HEK293 (cell line): ENCODE data around the gene PNPLA5.

Source experiments
- KLF10 ChIP-seq: fragments of 450-650 bp; IDR thresholded peaks from 2 replicates; pipeline ENCODE4 v1.5.1; 2018; ENCODE audit warnings: missing biosample characterization, mild to moderate bottlenecking, missing genetic modification characterization
- MYNN ChIP-seq: fragments of 450-650 bp; formaldehyde crosslinking; IDR thresholded peaks from 2 replicates; pipeline ENCODE4 v1.5.1; 2016; ENCODE audit warnings: missing biosample characterization, missing genetic modification characterization, borderline replicate concordance
- ZNF10 ChIP-seq: fragments of 450-650 bp; formaldehyde crosslinking; IDR thresholded peaks from 2 replicates; pipeline ENCODE4 v1.5.1; 2017; ENCODE audit warnings: missing biosample characterization, missing genetic modification characterization
- ZNF175 ChIP-seq: fragments of 450-650 bp; formaldehyde crosslinking; IDR thresholded peaks from 2 replicates; pipeline ENCODE4 v1.5.1; 2016; ENCODE audit warnings: missing biosample characterization, missing genetic modification characterization
- ZNF274 ChIP-seq, 2 experiments: fragments of 200-500 bp in 1 of 2; fragments of 450-650 bp in 1 of 2; sonication (Bioruptor generic) in 1 of 2; formaldehyde crosslinking in 1 of 2; IDR thresholded peaks; 2 replicates each; pipeline versions ENCODE4 v1.5.1 to v1.6.1; 2014 to 2016; ENCODE audit warnings: borderline replicate concordance in 1 of 2, inconsistent platforms in 1 of 2, low read length in 1 of 2, missing biosample characterization in 1 of 2, missing genetic modification characterization in 1 of 2
- ZNF292 ChIP-seq: fragments of 450-650 bp; formaldehyde crosslinking; IDR thresholded peaks from 2 replicates; pipeline ENCODE4 v1.5.1; 2016; ENCODE audit warnings: low read depth, missing biosample characterization, missing genetic modification characterization, borderline replicate concordance
- ZNF830 ChIP-seq: fragments of 450-650 bp; IDR thresholded peaks from 2 replicates; pipeline ENCODE4 v1.5.0; 2018; ENCODE audit warnings: missing biosample characterization, missing genetic modification characterization, low read depth, mild to moderate bottlenecking, moderate library complexity
- ZSCAN30 ChIP-seq: fragments of 450-650 bp; IDR thresholded peaks from 2 replicates; pipeline ENCODE4 v1.5.1; 2018; ENCODE audit warnings: missing biosample characterization, mild to moderate bottlenecking, missing genetic modification characterization, moderate library complexity
- TF ChIP-seq, protein P1 (sequence below): fragments of 450-650 bp; formaldehyde crosslinking; IDR thresholded peaks from 2 replicates; pipeline ENCODE4 v1.5.1; 2016; ENCODE audit warnings: missing biosample characterization, missing genetic modification characterization
- TF ChIP-seq, protein P2 (sequence below): fragments of 450-650 bp; formaldehyde crosslinking; IDR thresholded peaks from 2 replicates; pipeline ENCODE4 v1.5.1; 2016; ENCODE audit warnings: missing biosample characterization, missing genetic modification characterization, borderline replicate concordance
- TF ChIP-seq, protein P3 (sequence below): fragments of 450-650 bp; formaldehyde crosslinking; IDR thresholded peaks from 2 replicates; pipeline ENCODE4 v1.5.1; 2016; ENCODE audit warnings: missing biosample characterization, missing genetic modification characterization
- TF ChIP-seq, protein P4 (sequence below): fragments of 450-650 bp; formaldehyde crosslinking; IDR thresholded peaks from 2 replicates; pipeline ENCODE4 v1.5.1; 2016; ENCODE audit warnings: missing biosample characterization, missing genetic modification characterization, borderline replicate concordance
- TF ChIP-seq, protein P5 (sequence below): fragments of 450-650 bp; formaldehyde crosslinking; IDR thresholded peaks from 2 replicates; pipeline ENCODE4 v1.5.1; 2017; ENCODE audit warnings: missing biosample characterization, missing genetic modification characterization
- TF ChIP-seq, protein P6 (sequence below): fragments of 450-650 bp; formaldehyde crosslinking; IDR thresholded peaks from 2 replicates; pipeline ENCODE4 v1.5.1; 2016; ENCODE audit warnings: missing biosample characterization, missing genetic modification characterization

DNA sequence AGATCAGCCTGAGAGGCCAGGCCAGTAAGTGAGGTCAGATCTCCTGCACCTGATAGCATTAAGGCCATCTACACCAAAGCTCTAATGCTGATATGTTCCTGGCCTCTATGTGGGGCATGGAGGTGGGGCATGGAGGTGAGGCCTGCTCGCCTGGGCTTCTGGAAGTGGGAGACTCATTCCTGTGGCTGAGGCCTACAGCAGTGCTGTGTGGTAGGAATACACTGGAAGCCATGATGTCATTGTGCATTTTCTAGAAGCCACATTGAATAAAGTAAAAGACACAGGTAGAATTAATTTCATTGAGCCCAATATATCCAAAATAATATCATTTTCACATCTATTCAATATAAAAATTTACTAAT lies 34.5 kb upstream of the PNPLA5 start:
- TF ChIP-seq, protein P1, sequence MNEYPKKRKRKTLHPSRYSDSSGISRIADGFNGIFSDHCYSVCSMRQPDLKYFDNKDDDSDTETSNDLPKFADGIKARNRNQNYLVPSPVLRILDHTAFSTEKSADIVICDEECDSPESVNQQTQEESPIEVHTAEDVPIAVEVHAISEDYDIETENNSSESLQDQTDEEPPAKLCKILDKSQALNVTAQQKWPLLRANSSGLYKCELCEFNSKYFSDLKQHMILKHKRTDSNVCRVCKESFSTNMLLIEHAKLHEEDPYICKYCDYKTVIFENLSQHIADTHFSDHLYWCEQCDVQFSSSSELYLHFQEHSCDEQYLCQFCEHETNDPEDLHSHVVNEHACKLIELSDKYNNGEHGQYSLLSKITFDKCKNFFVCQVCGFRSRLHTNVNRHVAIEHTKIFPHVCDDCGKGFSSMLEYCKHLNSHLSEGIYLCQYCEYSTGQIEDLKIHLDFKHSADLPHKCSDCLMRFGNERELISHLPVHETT (tag by site-specific recombination), result no peak
- no peak for TF ChIP-seq MYNN (tag by site-specific recombination)
- no peak for TF ChIP-seq ZNF274 (IDR thresholded peaks at IDR 0.05; ENCODE audit: low read length)
- TF ChIP-seq ZNF274 (tag by site-specific recombination; IDR thresholded peaks at IDR 0.05; ENCODE audit: borderline replicate concordance), result no peak
- TF ChIP-seq ZNF830 (tag by site-specific recombination), result no peak
- no peak for TF ChIP-seq ZNF10
- TF ChIP-seq, protein P2, sequence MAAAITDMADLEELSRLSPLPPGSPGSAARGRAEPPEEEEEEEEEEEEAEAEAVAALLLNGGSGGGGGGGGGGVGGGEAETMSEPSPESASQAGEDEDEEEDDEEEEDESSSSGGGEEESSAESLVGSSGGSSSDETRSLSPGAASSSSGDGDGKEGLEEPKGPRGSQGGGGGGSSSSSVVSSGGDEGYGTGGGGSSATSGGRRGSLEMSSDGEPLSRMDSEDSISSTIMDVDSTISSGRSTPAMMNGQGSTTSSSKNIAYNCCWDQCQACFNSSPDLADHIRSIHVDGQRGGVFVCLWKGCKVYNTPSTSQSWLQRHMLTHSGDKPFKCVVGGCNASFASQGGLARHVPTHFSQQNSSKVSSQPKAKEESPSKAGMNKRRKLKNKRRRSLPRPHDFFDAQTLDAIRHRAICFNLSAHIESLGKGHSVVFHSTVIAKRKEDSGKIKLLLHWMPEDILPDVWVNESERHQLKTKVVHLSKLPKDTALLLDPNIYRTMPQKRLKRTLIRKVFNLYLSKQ, result no peak
- TF ChIP-seq, protein P3, sequence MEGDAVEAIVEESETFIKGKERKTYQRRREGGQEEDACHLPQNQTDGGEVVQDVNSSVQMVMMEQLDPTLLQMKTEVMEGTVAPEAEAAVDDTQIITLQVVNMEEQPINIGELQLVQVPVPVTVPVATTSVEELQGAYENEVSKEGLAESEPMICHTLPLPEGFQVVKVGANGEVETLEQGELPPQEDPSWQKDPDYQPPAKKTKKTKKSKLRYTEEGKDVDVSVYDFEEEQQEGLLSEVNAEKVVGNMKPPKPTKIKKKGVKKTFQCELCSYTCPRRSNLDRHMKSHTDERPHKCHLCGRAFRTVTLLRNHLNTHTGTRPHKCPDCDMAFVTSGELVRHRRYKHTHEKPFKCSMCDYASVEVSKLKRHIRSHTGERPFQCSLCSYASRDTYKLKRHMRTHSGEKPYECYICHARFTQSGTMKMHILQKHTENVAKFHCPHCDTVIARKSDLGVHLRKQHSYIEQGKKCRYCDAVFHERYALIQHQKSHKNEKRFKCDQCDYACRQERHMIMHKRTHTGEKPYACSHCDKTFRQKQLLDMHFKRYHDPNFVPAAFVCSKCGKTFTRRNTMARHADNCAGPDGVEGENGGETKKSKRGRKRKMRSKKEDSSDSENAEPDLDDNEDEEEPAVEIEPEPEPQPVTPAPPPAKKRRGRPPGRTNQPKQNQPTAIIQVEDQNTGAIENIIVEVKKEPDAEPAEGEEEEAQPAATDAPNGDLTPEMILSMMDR (tag by site-specific recombination), result no peak
- TF ChIP-seq ZNF175 (tag by site-specific recombination), result no peak
- TF ChIP-seq, protein P4, sequence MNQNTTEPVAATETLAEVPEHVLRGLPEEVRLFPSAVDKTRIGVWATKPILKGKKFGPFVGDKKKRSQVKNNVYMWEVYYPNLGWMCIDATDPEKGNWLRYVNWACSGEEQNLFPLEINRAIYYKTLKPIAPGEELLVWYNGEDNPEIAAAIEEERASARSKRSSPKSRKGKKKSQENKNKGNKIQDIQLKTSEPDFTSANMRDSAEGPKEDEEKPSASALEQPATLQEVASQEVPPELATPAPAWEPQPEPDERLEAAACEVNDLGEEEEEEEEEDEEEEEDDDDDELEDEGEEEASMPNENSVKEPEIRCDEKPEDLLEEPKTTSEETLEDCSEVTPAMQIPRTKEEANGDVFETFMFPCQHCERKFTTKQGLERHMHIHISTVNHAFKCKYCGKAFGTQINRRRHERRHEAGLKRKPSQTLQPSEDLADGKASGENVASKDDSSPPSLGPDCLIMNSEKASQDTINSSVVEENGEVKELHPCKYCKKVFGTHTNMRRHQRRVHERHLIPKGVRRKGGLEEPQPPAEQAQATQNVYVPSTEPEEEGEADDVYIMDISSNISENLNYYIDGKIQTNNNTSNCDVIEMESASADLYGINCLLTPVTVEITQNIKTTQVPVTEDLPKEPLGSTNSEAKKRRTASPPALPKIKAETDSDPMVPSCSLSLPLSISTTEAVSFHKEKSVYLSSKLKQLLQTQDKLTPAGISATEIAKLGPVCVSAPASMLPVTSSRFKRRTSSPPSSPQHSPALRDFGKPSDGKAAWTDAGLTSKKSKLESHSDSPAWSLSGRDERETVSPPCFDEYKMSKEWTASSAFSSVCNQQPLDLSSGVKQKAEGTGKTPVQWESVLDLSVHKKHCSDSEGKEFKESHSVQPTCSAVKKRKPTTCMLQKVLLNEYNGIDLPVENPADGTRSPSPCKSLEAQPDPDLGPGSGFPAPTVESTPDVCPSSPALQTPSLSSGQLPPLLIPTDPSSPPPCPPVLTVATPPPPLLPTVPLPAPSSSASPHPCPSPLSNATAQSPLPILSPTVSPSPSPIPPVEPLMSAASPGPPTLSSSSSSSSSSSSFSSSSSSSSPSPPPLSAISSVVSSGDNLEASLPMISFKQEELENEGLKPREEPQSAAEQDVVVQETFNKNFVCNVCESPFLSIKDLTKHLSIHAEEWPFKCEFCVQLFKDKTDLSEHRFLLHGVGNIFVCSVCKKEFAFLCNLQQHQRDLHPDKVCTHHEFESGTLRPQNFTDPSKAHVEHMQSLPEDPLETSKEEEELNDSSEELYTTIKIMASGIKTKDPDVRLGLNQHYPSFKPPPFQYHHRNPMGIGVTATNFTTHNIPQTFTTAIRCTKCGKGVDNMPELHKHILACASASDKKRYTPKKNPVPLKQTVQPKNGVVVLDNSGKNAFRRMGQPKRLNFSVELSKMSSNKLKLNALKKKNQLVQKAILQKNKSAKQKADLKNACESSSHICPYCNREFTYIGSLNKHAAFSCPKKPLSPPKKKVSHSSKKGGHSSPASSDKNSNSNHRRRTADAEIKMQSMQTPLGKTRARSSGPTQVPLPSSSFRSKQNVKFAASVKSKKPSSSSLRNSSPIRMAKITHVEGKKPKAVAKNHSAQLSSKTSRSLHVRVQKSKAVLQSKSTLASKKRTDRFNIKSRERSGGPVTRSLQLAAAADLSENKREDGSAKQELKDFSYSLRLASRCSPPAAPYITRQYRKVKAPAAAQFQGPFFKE, result no peak
- TF ChIP-seq, protein P5, sequence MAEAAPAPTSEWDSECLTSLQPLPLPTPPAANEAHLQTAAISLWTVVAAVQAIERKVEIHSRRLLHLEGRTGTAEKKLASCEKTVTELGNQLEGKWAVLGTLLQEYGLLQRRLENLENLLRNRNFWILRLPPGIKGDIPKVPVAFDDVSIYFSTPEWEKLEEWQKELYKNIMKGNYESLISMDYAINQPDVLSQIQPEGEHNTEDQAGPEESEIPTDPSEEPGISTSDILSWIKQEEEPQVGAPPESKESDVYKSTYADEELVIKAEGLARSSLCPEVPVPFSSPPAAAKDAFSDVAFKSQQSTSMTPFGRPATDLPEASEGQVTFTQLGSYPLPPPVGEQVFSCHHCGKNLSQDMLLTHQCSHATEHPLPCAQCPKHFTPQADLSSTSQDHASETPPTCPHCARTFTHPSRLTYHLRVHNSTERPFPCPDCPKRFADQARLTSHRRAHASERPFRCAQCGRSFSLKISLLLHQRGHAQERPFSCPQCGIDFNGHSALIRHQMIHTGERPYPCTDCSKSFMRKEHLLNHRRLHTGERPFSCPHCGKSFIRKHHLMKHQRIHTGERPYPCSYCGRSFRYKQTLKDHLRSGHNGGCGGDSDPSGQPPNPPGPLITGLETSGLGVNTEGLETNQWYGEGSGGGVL (tag by site-specific recombination), result no peak
- TF ChIP-seq, protein P6, sequence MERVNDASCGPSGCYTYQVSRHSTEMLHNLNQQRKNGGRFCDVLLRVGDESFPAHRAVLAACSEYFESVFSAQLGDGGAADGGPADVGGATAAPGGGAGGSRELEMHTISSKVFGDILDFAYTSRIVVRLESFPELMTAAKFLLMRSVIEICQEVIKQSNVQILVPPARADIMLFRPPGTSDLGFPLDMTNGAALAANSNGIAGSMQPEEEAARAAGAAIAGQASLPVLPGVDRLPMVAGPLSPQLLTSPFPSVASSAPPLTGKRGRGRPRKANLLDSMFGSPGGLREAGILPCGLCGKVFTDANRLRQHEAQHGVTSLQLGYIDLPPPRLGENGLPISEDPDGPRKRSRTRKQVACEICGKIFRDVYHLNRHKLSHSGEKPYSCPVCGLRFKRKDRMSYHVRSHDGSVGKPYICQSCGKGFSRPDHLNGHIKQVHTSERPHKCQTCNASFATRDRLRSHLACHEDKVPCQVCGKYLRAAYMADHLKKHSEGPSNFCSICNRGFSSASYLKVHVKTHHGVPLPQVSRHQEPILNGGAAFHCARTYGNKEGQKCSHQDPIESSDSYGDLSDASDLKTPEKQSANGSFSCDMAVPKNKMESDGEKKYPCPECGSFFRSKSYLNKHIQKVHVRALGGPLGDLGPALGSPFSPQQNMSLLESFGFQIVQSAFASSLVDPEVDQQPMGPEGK, result no peak
- TF ChIP-seq ZSCAN30 (tag by site-specific recombination), result no peak
- no peak for TF ChIP-seq ZNF292 (tag by site-specific recombination)
- TF ChIP-seq KLF10 (tag by site-specific recombination), result no peak
